ENCODE results near the gene MTFP1.
"Not testable (repeated sequence)": the region's sequence is repeated elsewhere in the genome, so short reads cannot be mapped to it uniquely, and the experiment has no call there.

MTFP1 gene

GRCh38 chr22:30451488-30451887, 25.9 kb downstream of the MTFP1 start:
- in situ Hi-C loops (cut with HindIII; ENCODE audit: low sequenced_read_pairs) = not testable (repeated sequence)

DNA sequence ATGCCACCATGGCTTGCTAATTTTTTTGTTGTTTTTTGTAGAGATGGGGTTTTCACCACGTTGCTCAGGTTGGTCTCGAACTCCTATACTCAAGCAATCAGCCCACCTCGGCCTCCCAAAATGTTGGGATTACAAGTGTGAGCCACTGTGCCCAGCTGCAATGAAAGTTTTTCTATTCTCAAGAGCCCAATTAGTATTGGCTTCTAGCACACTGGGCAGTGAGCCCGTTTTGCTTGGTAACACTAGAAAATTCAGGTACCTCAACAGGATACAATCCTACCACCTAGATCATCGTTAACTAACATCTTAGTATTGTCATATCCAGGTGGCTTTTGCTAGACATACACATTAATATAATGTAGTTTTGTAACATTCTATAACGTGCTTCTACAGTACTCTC, 27.3 kb downstream of the MTFP1 start:
- in situ Hi-C loops (cut with HindIII; ENCODE audit: low sequenced_read_pairs) = no loop called here

DNA sequence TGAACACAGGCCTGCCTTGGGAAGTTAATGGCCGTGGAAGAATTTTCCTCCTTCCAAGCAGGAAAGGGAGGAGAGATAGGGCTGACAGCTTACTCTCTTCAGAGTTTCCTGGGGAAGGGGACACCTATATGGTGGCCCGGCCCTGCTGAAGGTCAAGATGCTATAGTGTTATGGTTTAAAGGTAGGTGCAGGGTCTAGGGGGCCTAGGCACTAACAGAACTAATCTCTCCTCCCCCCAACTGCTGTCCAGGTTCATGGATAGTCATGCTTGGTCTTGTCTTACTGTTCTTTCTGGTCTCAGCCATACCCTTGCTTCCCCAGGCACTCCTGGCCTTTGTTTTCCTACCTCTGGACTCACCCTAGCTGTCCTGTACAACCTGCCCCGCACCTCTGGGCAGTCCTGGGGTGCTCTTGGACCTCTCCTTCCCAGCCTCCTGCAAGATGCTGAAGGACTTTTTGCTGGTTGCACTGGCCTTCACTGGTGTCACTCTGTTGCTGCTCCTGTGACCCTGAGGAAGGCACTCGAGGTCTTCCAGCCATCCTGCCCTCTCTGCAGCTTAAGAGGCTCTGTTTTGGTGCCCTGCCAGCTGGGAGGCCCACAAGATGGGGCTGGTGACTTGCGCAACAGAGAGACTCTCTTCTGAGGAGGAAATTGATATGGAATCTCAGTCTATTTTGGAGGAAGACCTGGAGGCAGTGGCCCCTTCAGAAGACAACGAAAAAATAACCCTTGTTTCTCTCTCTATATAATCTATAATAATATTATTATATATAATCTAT, 28.4 kb downstream of the MTFP1 start:
- in situ Hi-C loops (cut with HindIII; ENCODE audit: low sequenced_read_pairs) = no loop called here

GRCh38 chr22:30455075-30455840, 29.7 kb downstream of the MTFP1 start:
- in situ Hi-C loops (cut with HindIII; ENCODE audit: low sequenced_read_pairs) = no loop called here

DNA sequence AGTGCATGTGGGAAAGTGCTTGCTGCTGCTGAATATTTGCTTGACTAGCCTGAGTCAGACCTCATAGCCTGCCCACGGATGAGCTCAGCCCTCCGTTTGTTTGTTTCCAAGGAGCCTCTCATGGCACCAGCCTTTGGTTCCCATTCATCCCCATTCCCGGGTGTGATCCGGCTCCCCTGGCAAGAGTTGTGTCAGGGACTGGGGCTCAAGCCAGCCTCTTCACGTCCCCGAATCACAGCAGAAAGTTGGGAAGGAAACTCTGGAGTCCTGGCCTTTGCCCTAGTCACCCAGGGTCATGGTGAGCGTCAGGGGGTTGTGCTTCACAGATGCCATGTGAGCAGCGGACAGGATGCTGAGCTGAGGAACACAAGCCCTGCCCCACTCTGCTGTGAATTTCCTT, 32.4 kb downstream of the MTFP1 start:
- in situ Hi-C loops (cut with HindIII; ENCODE audit: low sequenced_read_pairs) = no loop called here

DNA sequence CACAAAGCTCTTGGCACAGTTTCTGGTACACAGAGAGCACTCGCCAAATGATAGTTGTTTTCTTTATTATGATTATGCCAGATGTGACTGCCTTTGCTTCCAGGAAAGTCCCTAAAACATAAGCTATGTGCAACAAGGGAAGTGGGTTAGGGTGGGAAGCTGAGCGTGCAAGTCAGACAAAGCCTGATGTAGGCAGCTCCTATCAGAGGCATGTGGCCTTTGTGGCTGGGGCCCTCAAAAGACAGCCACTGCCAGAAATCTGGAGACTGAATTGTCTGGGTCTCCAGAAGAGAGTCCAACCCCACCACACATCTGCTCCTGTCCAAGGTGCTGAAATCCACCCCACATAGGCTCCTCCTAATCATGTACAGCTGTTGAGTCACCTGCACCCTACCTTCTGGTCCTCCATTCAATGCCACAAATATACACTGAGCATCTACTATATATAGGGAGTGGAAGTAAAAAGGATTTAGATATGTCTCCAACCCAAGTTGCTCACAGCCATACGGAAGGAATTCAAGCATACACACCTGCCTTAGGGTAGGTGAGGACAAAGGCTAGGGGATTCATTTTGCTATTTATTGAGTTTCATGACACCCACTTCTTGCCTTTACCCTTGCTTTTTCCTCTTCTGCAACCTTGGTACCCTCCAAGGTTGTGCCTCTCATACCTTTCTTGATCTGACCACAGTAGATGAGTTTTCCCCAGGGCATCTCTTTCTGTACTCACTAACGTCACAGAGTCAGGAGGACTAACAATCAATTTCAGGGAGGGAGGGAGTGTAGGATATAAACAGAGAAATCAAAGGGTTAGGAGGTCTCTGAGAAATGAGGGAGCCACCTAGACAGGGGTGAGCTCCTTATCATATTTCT, 33.8 kb downstream of the MTFP1 start:
- in situ Hi-C loops (cut with HindIII; ENCODE audit: low sequenced_read_pairs) = no loop called here

GRCh38 chr22:30460147-30460546, 34.6 kb downstream of the MTFP1 start:
- in situ Hi-C loops (cut with HindIII; ENCODE audit: low sequenced_read_pairs) = no loop called here

GRCh38 chr22:30460555-30460954, 35.0 kb downstream of the MTFP1 start:
- in situ Hi-C loops (cut with HindIII; ENCODE audit: low sequenced_read_pairs) = not testable (repeated sequence)

- in situ Hi-C loops (cut with HindIII; ENCODE audit: low sequenced_read_pairs) = no loop called here
These were observed 43.6 kb downstream of the MTFP1 start for GRCh38 chr22:30469165-30469564.

GRCh38 chr22:30470655-30471054, 45.1 kb downstream of the MTFP1 start:
- in situ Hi-C loops (cut with HindIII; ENCODE audit: low sequenced_read_pairs) = no loop called here

DNA sequence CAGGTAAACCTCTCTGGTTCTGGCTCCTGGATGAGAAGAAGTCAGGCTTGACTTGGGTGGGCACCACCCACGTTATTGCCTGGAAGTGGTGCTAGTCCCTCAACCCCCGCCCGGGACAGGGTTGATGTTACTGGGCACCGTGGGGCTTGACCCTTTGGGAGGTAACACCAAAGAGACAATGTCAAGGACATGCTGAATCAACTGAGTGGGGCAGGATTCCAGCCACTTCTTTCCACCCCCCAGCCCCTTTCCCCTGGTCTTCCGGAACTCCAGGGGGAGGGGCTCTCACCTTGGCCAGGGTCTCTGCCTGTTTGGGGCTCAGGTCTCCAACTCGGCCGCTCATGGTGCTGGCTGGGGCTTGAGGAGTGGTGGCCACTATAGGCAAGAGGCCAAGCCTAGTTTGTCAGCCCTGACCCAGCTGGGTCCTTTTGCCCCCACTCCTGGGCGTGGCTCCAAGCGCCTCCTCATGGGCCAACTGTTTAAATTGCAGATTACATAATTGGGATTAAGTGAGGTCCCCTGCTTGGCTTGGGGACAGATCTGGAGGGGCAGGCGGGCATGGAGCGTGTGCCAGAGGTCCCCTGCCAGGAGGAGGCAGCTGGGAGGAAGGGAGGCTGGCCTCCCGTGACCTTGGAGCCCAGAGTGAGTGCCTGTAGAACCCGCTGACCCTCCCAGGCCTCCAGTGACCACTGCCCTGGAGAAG, 46.2 kb downstream of the MTFP1 start, which contains the start of gene SEC14L3:
SEC14L3 (minus strand) TSS at position 402 of the 703 bp plus-strand sequence; CDS start at position 343, 59 bp downstream.
- in situ Hi-C loops (cut with HindIII; ENCODE audit: low sequenced_read_pairs) = no loop called here

GRCh38 chr22:30472994-30473720, 47.6 kb downstream of the MTFP1 start:
- in situ Hi-C loops (cut with HindIII; ENCODE audit: low sequenced_read_pairs) = no loop called here

DNA sequence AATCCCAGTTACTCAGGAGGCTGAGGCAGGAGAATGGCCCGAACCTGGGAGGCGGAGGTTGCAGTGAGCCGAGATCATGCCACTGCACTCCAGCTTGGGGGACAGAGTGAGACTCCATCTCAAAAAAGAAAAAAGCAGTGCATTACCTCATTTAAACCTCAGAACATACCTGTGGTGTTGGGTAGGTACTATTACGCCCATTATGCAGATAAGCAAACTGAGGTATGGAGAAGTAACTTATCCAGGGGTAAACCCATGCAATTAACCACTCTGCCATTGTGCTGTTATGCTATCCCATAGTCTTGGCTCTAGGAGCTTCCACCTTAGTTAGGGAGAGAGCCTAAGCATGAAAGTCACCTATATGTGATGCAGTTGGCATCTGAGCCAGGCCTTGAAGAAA, 48.6 kb downstream of the MTFP1 start:
- in situ Hi-C loops (cut with HindIII; ENCODE audit: low sequenced_read_pairs) = no loop called here

GRCh38 chr22:30474683-30475424, 49.3 kb downstream of the MTFP1 start:
- in situ Hi-C loops (cut with HindIII; ENCODE audit: low sequenced_read_pairs) = no loop called here
